ENCODE data around the gene WNK1.
A peak's percentile ranks its signal among the peaks of the same experiment; 100 is the strongest.

Gene WNK1

GRCh38 chr12:885701-886100 lies 133.3 kb downstream of the WNK1 start:
- in situ Hi-C loops (cut with HindIII; ENCODE audit: low pct_ligation_motif_present, low pct_unique_long_range_greater_than_20kb, low sequenced_read_pairs), result no loop called here
- DNase-seq, result no peak

- DNase-seq, result no peak
Observed at GRCh38 chr12:886206-886605, 133.8 kb downstream of the WNK1 start.

GRCh38 chr12:894226-894625 lies 141.8 kb downstream of the WNK1 start:
- in situ Hi-C loops (cut with HindIII; ENCODE audit: low pct_ligation_motif_present, low pct_unique_long_range_greater_than_20kb, low sequenced_read_pairs), result no loop called here
- no peak for DNase-seq

More at GRCh38 chr12:886206-886605, 133.8 kb downstream of the WNK1 start:
- in situ Hi-C loops (cut with HindIII; ENCODE audit: low pct_ligation_motif_present, low pct_unique_long_range_greater_than_20kb, low sequenced_read_pairs), result no loop called here

GRCh38 chr12:896031-896430 lies 143.7 kb downstream of the WNK1 start:
- in situ Hi-C loops (cut with HindIII; ENCODE audit: low pct_ligation_motif_present, low pct_unique_long_range_greater_than_20kb, low sequenced_read_pairs), result no loop called here
- no peak for DNase-seq

- in situ Hi-C loops (cut with HindIII; ENCODE audit: low pct_ligation_motif_present, low pct_unique_long_range_greater_than_20kb, low sequenced_read_pairs), result no loop called here
- DNase-seq, result no peak
Observed at GRCh38 chr12:897386-897785, 145.0 kb downstream of the WNK1 start.

GRCh38 chr12:902581-902980 lies 150.2 kb downstream of the WNK1 start:
- in situ Hi-C loops (cut with HindIII; ENCODE audit: low pct_ligation_motif_present, low pct_unique_long_range_greater_than_20kb, low sequenced_read_pairs), result no loop called here
- DNase-seq, result no peak

GRCh38 chr12:903055-903454 lies 150.7 kb downstream of the WNK1 start:
- in situ Hi-C loops (cut with HindIII; ENCODE audit: low pct_ligation_motif_present, low pct_unique_long_range_greater_than_20kb, low sequenced_read_pairs), result no loop called here
- no peak for DNase-seq

- DNase-seq, result no peak
- in situ Hi-C loops (cut with HindIII; ENCODE audit: low pct_ligation_motif_present, low pct_unique_long_range_greater_than_20kb, low sequenced_read_pairs), result no loop called here
Observed at GRCh38 chr12:904010-904414, 151.6 kb downstream of the WNK1 start.

- DNase-seq, result no peak
- in situ Hi-C loops (cut with HindIII; ENCODE audit: low pct_ligation_motif_present, low pct_unique_long_range_greater_than_20kb, low sequenced_read_pairs), result no loop called here
Observed at GRCh38 chr12:905261-906031, 153.1 kb downstream of the WNK1 start.

GRCh38 chr12:906062-906585 lies 153.7 kb downstream of the WNK1 start:
- in situ Hi-C loops (cut with HindIII; ENCODE audit: low pct_ligation_motif_present, low pct_unique_long_range_greater_than_20kb, low sequenced_read_pairs), result no loop called here
- DNase-seq, result no peak

GRCh38 chr12:907413-908185 lies 155.2 kb downstream of the WNK1 start:
- no peak for DNase-seq
- in situ Hi-C loops (cut with HindIII; ENCODE audit: low pct_ligation_motif_present, low pct_unique_long_range_greater_than_20kb, low sequenced_read_pairs), result no loop called here

GRCh38 chr12:909861-910260 lies 157.5 kb downstream of the WNK1 start:
- in situ Hi-C loops (cut with HindIII; ENCODE audit: low pct_ligation_motif_present, low pct_unique_long_range_greater_than_20kb, low sequenced_read_pairs), result no loop called here
- no peak for DNase-seq

- DNase-seq, result no peak
- in situ Hi-C loops (cut with HindIII; ENCODE audit: low pct_ligation_motif_present, low pct_unique_long_range_greater_than_20kb, low sequenced_read_pairs), result no loop called here
Observed at GRCh38 chr12:910416-910815, 158.0 kb downstream of the WNK1 start.

GRCh38 chr12:911191-911826 lies 158.9 kb downstream of the WNK1 start:
- in situ Hi-C loops (cut with HindIII; ENCODE audit: low pct_ligation_motif_present, low pct_unique_long_range_greater_than_20kb, low sequenced_read_pairs), result no loop called here

GRCh38 chr12:912466-913235 lies 160.3 kb downstream of the WNK1 start:
- DNase-seq, result no peak
- in situ Hi-C loops (cut with HindIII; ENCODE audit: low pct_ligation_motif_present, low pct_unique_long_range_greater_than_20kb, low sequenced_read_pairs), result no loop called here

More at GRCh38 chr12:911191-911826, 158.9 kb downstream of the WNK1 start:
- DNase-seq, result no peak

- peak; percentile 99 for DNase-seq
- in situ Hi-C loops (cut with HindIII; ENCODE audit: low pct_ligation_motif_present, low pct_unique_long_range_greater_than_20kb, low sequenced_read_pairs), result no loop called here
Observed at GRCh38 chr12:913919-914698, 161.7 kb downstream of the WNK1 start.

- no peak for DNase-seq
- in situ Hi-C loops (cut with HindIII; ENCODE audit: low pct_ligation_motif_present, low pct_unique_long_range_greater_than_20kb, low sequenced_read_pairs), result no loop called here
Observed at GRCh38 chr12:915090-915489, 162.7 kb downstream of the WNK1 start.

- no peak for DNase-seq
- in situ Hi-C loops (cut with HindIII; ENCODE audit: low pct_ligation_motif_present, low pct_unique_long_range_greater_than_20kb, low sequenced_read_pairs), result no loop called here
Observed at GRCh38 chr12:916240-916639, 163.9 kb downstream of the WNK1 start.

Data from ACHN (cell line).